Liver (tissue), 9 donors: Measurements from ENCODE around the gene PCDHGA5. TPM values are rescaled to one million over a fixed set of nuclear protein-coding genes. Genes with fewer than 3 reads are reported as not detected.
"Not testable (repeated sequence)": the region's sequence is repeated elsewhere in the genome, so short reads cannot be mapped to it uniquely, and the experiment has no call there.

Experiments used
- DNase-seq: peaks from one replicate; pipeline ENCODE4 v3.0.0-alpha.2; 2017; ENCODE audit warnings: low spot score
- H3K27ac ChIP-seq, 2 donors: one replicate each; pipeline ENCODE4 v1.7.0; 2013; ENCODE audit warnings: inconsistent platforms in 2 of 2, low read length in 2 of 2, control low read depth in 1 of 2, low read depth in 1 of 2, mild to moderate bottlenecking in 1 of 2
- H3K27me3 ChIP-seq, 4 donors: one replicate each; pipeline versions ENCODE4 v1.6.1 to v1.7.0; 2013; ENCODE audit warnings: low read length in 3 of 4, inconsistent platforms in 1 of 4, mild to moderate bottlenecking in 1 of 4, moderate library complexity in 1 of 4; ENCODE audit not compliant: control insufficient read depth in 4 of 4, insufficient read depth in 4 of 4
- H3K36me3 ChIP-seq, 4 donors: one replicate each; pipeline versions ENCODE4 v1.6.1 to v1.7.0; 2013; ENCODE audit warnings: low read length in 3 of 4, mild to moderate bottlenecking in 3 of 4, low read depth in 1 of 4, moderate library complexity in 1 of 4; ENCODE audit not compliant: control insufficient read depth in 4 of 4, insufficient read depth in 3 of 4
- H3K4me1 ChIP-seq, 4 donors: one replicate each; pipeline versions ENCODE4 v1.6.1 to v1.7.0; 2013; ENCODE audit warnings: low read length in 3 of 4, mild to moderate bottlenecking in 3 of 4, moderate library complexity in 1 of 4; ENCODE audit not compliant: control insufficient read depth in 4 of 4, insufficient read depth in 4 of 4
- H3K4me3 ChIP-seq, 3 donors: one replicate each; pipeline versions ENCODE4 v1.6.1 to v1.7.0; 2013; ENCODE audit warnings: low read length in 3 of 3, control low read depth in 1 of 3, low read depth in 1 of 3, mild to moderate bottlenecking in 1 of 3
- H3K9ac ChIP-seq, 2 donors: one replicate each; pipeline ENCODE4 v1.7.0; 2013; ENCODE audit warnings: low read length in 2 of 2, mild to moderate bottlenecking in 2 of 2, moderate library complexity in 2 of 2, control low read depth in 1 of 2, low read depth in 1 of 2
- H3K9me3 ChIP-seq, 4 donors: one replicate each; pipeline versions ENCODE4 v1.6.1 to v1.7.0; 2013; ENCODE audit warnings: low read length in 3 of 4; ENCODE audit not compliant: control insufficient read depth in 4 of 4
- ATF3 ChIP-seq: IDR thresholded peaks from 2 replicates; pipeline ENCODE4 v1.6.1; 2016; ENCODE audit warnings: antibody characterized with exemption
- CTCF ChIP-seq: fragments of 150-350 bp; IDR thresholded peaks from 2 replicates; pipeline ENCODE4 v1.5.1; 2017; ENCODE audit warnings: improper control_type of control experiment, low read depth, low read length; ENCODE audit not compliant: missing input control
- FOXA2 ChIP-seq: IDR thresholded peaks from 2 replicates; pipeline ENCODE4 v1.6.1; 2016; ENCODE audit warnings: antibody characterized with exemption
- HNF4G ChIP-seq: IDR thresholded peaks from 2 replicates; pipeline ENCODE4 v1.6.1; 2016; ENCODE audit warnings: antibody characterized with exemption
- NR2F2 ChIP-seq: IDR thresholded peaks from 2 replicates; pipeline ENCODE4 v1.6.1; 2016; ENCODE audit warnings: antibody characterized with exemption
- RAD21 ChIP-seq, 2 donors: IDR thresholded peaks; 2 replicates each; pipeline ENCODE4 v1.6.1; 2016; ENCODE audit warnings: antibody characterized with exemption in 2 of 2, mild to moderate bottlenecking in 2 of 2
- SP1 ChIP-seq: IDR thresholded peaks from 2 replicates; pipeline ENCODE4 v1.6.1; 2018; ENCODE audit warnings: antibody characterized with exemption, mild to moderate bottlenecking
- TAF1 ChIP-seq: conservative IDR thresholded peaks from 2 replicates; pipeline ENCODE4 v1.6.1; 2016; ENCODE audit warnings: antibody characterized with exemption, mild to moderate bottlenecking
- YY1 ChIP-seq: IDR thresholded peaks from 2 replicates; pipeline ENCODE4 v1.6.1; 2016; ENCODE audit warnings: antibody characterized with exemption, mild to moderate bottlenecking
- WGBS: extraction: QIAGEN DNeasy Blood & Tissue Kit; methylation state at CpG from one replicate; pipeline ENCODE4 v1.1.7; 2013; 5-methylcytosine and 5-hydroxymethylcytosine counted together
- polyA plus RNA-seq, 2 donors: library from polyadenylated mRNA; stranded (reverse) in 1 of 2; unstranded in 1 of 2; fragments of 200-250 nt in 1 of 2; fragments of >200 nt in 1 of 2; fragmentation: Nextera tagmentation in 1 of 2; extraction: Ambion mirVana in 1 of 2; gene quantifications; one replicate each; pipeline versions ENCODE4 v1.2.1 to v1.2.3, GENCODE V29; 2013 to 2015
- total RNA-seq, 2 donors: library from RNA; depleted of rRNA; stranded (reverse); fragments of >200 nt; gene quantifications; one replicate each; pipeline ENCODE4 v1.2.3, GENCODE V29; 2014
- TF ChIP-seq, protein P1 (sequence below): IDR thresholded peaks from 2 replicates; pipeline ENCODE4 v1.6.1; 2016; ENCODE audit warnings: antibody characterized with exemption
- donor health status: healthy.
- donor health status: healthy.
- donor health status: healthy.
- donor health status: healthy.
- donor health status: healthy.

The PCDHGA5 gene
- total and polyA plus RNA-seq, 4 donors = 0.04 to 0.50 (median 0.09) TPM

DNA sequence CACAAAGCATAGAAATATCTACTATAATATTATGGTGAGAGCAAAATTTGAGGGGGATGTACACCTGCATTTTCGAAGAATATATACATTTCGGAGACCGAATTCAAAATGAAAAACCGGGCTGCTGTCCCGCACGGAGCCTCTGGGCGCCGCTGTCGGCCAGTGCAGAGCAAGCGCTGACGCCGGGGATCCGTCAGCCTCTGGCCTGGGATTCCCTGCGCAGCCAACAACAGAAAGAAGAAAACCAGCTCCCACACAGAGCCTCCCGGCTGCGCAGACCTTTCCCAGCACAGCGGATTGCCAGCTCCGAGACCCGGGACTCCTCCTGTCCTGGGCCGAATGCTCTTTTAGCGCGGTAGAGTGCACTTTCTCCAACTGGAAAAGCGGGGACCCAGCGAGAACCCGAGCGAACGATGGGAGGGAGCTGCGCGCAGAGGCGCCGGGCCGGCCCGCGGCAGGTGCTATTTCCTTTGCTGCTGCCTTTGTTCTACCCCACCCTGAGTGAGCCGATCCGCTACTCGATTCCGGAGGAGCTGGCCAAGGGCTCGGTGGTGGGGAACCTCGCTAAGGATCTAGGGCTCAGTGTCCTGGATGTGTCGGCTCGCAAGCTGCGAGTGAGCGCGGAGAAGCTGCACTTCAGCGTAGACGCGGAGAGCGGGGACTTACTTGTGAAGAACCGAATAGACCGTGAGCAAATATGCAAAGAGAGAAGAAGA, 44.0 kb downstream of the PCDHGA5 start, which contains the start of gene PCDHGB6:
Gene PCDHGB6, plus strand, starts transcription at position 232 of the 716 bp plus-strand sequence. Its CDS starts 182 bp downstream, at position 414.
- H3K36me3 ChIP-seq, H3K4me1 ChIP-seq, H3K9ac ChIP-seq, H3K27me3 ChIP-seq, H3K27ac ChIP-seq: not testable (repeated sequence)
- H3K4me3 ChIP-seq = peak within 1 kb of the TSS; percentile 40 to 73 (median 49)
- TF ChIP-seq RAD21 (IDR thresholded peaks at IDR 0.05) (peak; percentile 74 to 80), CTCF (peak; percentile 76)
- WGBS = 12% methylated on average over 50 of the region's 51 CpGs
- H3K9me3 ChIP-seq = peaks cover 17 to 57% (median 30%) of the 10 kb centered on the region in 4 donors
- peak; percentile 58 for DNase-seq

GRCh38 chr5:141409598-141410306, 45.8 kb downstream of the PCDHGA5 start:
- no peaks in the 10 kb centered on the region for H3K36me3 ChIP-seq

More at GRCh38 chr5:141409598-141410306, 45.8 kb downstream of the PCDHGA5 start:
- Histone ChIP-seq H3K9me3 (peaks cover 19 to 59% (median 29%) of the 10 kb centered on the region in 4 donors), H3K27me3 (peaks cover 0 to 2% (median 0%) of the 10 kb centered on the region in 4 donors), H3K4me1 (peaks cover 0 to 6% (median 2%) of the 10 kb centered on the region in 4 donors), H3K27ac (no peak overlapping the region), H3K9ac (no peak overlapping the region), H3K4me3 (peak overlapping the region in 2 of 3 donors; percentile 37 to 73)
- WGBS = 39% methylated on average over 64 of the region's 64 CpGs
- TF ChIP-seq ATF3 = no peak
- TF ChIP-seq HNF4G = no peak
- no peak for TF ChIP-seq NR2F2
- TF ChIP-seq TAF1 = no peak
- TF ChIP-seq YY1 = no peak
- TF ChIP-seq RAD21 (IDR thresholded peaks at IDR 0.05) = no peak
- no peak for TF ChIP-seq CTCF
- no peak for TF ChIP-seq SP1
- no peak for TF ChIP-seq FOXA2
- TF ChIP-seq, protein P1, sequence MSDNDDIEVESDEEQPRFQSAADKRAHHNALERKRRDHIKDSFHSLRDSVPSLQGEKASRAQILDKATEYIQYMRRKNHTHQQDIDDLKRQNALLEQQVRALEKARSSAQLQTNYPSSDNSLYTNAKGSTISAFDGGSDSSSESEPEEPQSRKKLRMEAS = no peak
- DNase-seq = no peak
